Mucosa of descending colon (tissue), 3 donors: Measurements from ENCODE around the gene CD28. TPM values are rescaled to one million over a fixed set of nuclear protein-coding genes. Genes with fewer than 3 reads are reported as not detected.

Experiments
- ATAC-seq: fragments of 200-7000 bp; cut with Tn5 transposase; one replicate; pipeline ENCODE4 v1.9.1; 2020; ENCODE audit warnings: mild to moderate bottlenecking, moderate library complexity
- DNase-seq, 3 donors: peaks; one replicate each; pipeline ENCODE4 v3.0.0-alpha.2; 2020
- H3K36me3 ChIP-seq: fragments of 200-600 bp; one replicate; pipeline ENCODE4 v1.8.0; 2021; ENCODE audit warnings: low read depth, mild to moderate bottlenecking
- H3K4me1 ChIP-seq: fragments of 200-600 bp; one replicate; pipeline ENCODE4 v1.8.0; 2021; ENCODE audit warnings: low read depth, mild to moderate bottlenecking
- H3K4me3 ChIP-seq: fragments of 200-600 bp; one replicate; pipeline ENCODE4 v1.8.0; 2021; ENCODE audit warnings: mild to moderate bottlenecking
- H3K9me3 ChIP-seq: fragments of 200-600 bp; one replicate; pipeline ENCODE4 v1.8.0; 2021; ENCODE audit warnings: mild to moderate bottlenecking
- intact Hi-C, 2 donors: fragments of 100-400 bp; cut with DNase I in 1 of 2; cut with micrococcal nuclease in 1 of 2; formaldehyde crosslinking; loops; one replicate each; pipeline versions ENCODE4 v1.11.0 to v1.11.1; 2022; cut with DNase I, micrococcal nuclease
- total RNA-seq, 3 donors: library from RNA; stranded (reverse); fragmentation: NEBNext Ultra II Directional in 2 of 3; extraction: Animal tissue kit (Norgen Biotek cat#: 25700) in 2 of 3; gene quantifications; one replicate each; pipeline versions ENCODE4 v1.2.1 to v1.2.4, GENCODE V29; 2021 to 2023
- TF ChIP-seq, protein P1 (sequence below): fragments of 200-600 bp; IDR thresholded peaks from one replicate; pipeline ENCODE4 v1.8.0; 2022; ENCODE audit warnings: antibody characterized with exemption, mild to moderate bottlenecking
- donor health status: DM: no; HTN: no; CAD: no; lungs with moderate emphysema.
- donor health status: DM: no; HTN: no; CAD: no.
- donor health status: DM: no; HTN: yes; CAD: no.

The CD28 gene
- total RNA-seq, 3 donors from 2014 or later = 0.41 to 1.4 (median 1.3) TPM

DNA sequence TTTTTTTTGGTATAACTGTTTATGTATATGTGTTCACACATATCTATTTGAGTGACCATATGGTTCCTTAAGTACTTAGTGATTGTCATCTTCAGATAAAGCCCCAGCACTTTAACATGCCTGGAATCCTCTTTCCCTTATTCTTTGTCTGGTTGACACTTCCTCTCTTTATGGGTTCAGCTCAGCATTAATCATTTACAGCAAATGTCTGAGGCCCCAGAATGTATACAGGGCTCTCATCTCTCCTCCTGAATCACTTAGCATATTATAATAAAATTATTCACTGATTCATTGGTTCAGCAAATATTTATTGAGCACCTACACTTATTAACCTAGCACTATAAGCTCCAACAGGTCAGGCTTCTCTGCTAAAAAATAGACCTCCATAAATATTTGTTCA is 43.5 kb upstream of the CD28 start:
- intact Hi-C loops = no loop called here

DNA sequence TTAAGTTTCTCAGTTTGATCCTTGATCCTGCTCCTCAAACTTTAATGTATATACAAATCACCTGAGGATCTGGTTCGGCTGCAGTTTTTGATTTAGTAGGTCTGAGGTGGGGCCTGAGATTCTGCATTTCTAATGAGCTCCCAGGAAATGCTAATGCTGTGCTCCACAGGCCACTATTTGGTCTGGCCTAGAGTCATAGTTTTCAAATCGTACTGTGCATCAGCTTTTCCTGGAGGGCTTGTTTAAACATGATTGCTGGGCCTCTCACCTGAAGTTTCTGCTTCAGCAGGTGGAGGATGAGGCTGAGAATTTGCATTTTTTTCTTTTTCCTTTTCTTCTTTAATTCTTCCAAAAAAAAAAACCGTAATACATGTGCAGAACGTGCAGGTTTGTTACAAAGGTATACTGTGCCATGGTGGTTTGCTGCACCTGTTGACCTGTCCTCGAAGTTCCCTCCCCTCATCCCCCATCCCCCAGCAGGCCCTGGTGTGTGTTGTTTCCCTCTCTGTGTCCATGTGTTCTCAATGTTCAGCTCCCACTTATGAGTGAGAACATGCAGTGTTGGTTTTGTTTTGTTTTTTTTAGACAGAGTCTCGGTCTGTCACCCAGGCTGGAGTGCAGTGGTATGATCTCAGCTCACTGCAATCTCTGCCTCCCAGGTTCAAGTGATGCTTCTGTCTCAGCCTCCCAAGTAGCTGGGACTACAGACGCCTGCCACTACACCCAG is 42.2 kb upstream of the CD28 start:
- Histone ChIP-seq H3K4me3 (no peak overlapping the region), H3K36me3 (no peaks in the 10 kb centered on the region), H3K4me1 (peaks cover 12% of the 10 kb centered on the region), H3K9me3 (no peaks in the 10 kb centered on the region)
- no peak for DNase-seq
- TF ChIP-seq, protein P1, sequence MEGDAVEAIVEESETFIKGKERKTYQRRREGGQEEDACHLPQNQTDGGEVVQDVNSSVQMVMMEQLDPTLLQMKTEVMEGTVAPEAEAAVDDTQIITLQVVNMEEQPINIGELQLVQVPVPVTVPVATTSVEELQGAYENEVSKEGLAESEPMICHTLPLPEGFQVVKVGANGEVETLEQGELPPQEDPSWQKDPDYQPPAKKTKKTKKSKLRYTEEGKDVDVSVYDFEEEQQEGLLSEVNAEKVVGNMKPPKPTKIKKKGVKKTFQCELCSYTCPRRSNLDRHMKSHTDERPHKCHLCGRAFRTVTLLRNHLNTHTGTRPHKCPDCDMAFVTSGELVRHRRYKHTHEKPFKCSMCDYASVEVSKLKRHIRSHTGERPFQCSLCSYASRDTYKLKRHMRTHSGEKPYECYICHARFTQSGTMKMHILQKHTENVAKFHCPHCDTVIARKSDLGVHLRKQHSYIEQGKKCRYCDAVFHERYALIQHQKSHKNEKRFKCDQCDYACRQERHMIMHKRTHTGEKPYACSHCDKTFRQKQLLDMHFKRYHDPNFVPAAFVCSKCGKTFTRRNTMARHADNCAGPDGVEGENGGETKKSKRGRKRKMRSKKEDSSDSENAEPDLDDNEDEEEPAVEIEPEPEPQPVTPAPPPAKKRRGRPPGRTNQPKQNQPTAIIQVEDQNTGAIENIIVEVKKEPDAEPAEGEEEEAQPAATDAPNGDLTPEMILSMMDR = no peak
- ATAC-seq = no peak
- intact Hi-C loops = no loop called here

More for the DNA sequence above, 43.5 kb upstream of the CD28 start:
- H3K4me1 ChIP-seq = peaks cover 13% of the 10 kb centered on the region
- TF ChIP-seq, protein P1 = no peak
- H3K9me3 ChIP-seq = no peaks in the 10 kb centered on the region
- ATAC-seq (no peak), DNase-seq (no peak)
- H3K36me3 ChIP-seq = no peaks in the 10 kb centered on the region
- no peak overlapping the region for H3K4me3 ChIP-seq

DNA sequence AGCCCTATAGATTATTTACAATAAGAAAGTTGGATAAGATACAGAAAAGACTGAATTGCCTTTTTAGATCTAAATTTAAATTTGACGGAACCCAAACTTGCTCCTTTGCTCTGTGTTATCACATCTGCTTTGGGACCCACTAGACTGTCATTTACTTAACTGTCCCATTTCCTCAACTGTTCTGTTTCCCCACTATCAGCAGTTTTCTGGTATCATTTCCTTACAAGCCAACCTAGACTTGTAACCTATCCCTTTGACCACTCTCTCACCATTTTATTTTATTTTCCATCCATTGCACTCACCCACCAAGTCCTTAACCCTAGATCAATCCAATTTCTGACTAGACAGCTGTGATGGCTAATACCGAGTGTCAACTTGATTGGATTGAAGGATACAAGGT is 38.6 kb upstream of the CD28 start:
- Histone ChIP-seq H3K4me3 (no peak overlapping the region), H3K4me1 (no peaks in the 10 kb centered on the region), H3K9me3 (no peaks in the 10 kb centered on the region), H3K36me3 (no peaks in the 10 kb centered on the region)
- intact Hi-C loops = no loop called here
- DNase-seq (no peak), ATAC-seq (no peak)
- TF ChIP-seq, protein P1 = no peak

DNA sequence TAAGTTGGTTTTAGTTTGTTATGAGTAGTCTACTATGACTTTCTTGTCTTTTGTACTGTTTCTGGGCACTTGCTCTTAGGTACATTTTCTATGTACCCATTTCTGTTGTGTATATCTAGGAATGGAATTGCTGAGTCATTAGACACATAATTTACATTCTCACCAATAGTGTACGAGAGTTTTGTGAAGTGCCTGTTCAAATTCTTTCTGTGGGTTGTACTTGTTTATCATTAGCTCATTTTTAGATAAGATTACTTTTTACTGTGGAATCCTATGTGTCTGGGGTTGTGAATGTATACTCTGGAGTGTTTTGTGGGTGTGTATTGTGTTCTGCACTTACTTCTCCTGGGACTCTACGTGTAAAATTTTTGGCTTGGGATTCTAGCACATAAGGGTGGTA is 36.6 kb upstream of the CD28 start:
- no peaks in the 10 kb centered on the region for H3K4me1 ChIP-seq
- H3K4me3 ChIP-seq = no peak overlapping the region
- DNase-seq (no peak), ATAC-seq (no peak)
- TF ChIP-seq, protein P1 = no peak
- H3K36me3 ChIP-seq = no peaks in the 10 kb centered on the region
- intact Hi-C loops = no loop called here
- no peaks in the 10 kb centered on the region for H3K9me3 ChIP-seq

DNA sequence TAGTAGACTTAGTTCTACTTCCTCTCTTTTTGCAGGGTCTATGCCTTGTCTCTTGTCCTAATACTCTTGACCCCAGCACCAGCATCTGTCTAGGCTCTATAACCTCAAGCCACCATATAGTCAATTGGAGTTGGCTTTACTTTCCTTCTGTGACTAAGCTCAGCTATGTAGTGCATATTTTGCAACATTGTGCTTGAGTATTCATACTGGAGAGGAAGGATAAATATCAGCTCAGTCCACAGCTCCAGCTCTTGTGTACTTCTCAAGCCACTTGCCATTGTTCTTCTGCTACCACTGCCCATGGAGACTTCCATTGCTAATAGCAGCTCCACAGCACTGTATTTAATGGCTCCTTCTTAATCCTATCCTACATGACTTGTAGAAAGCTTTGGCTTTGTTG is 35.5 kb upstream of the CD28 start:
- TF ChIP-seq, protein P1 = no peak
- no peaks in the 10 kb centered on the region for H3K9me3 ChIP-seq
- no peak overlapping the region for H3K4me3 ChIP-seq
- H3K36me3 ChIP-seq = no peaks in the 10 kb centered on the region
- DNase-seq (no peak), ATAC-seq (no peak)
- H3K4me1 ChIP-seq = no peaks in the 10 kb centered on the region
- intact Hi-C loops = no loop called here
